Neural cell (in vitro differentiated cells): Measurements from ENCODE around the gene RIBC1.

ENCODE experiments used
- CTCF ChIP-seq: fragments of 450-650 bp; IDR thresholded peaks from 2 replicates; pipeline ENCODE4 v1.5.1; 2014; ENCODE audit warnings: antibody characterized with exemption, mild to moderate bottlenecking, moderate library complexity; ENCODE audit not compliant: poor library complexity, severe bottlenecking
- EZH2 ChIP-seq: fragments of 200-600, 300-800 bp; shearing (Covaris generic), sonication (generic); IDR thresholded peaks from 2 replicates; pipeline ENCODE4 v1.6.1; 2014; ENCODE audit warnings: antibody characterized with exemption, low read length, borderline replicate concordance, mild to moderate bottlenecking; ENCODE audit not compliant: insufficient read depth, poor library complexity, severe bottlenecking
- MXI1 ChIP-seq: fragments of 450-650 bp; conservative IDR thresholded peaks from 2 replicates; pipeline ENCODE4 v1.6.1; 2014; ENCODE audit warnings: antibody characterized with exemption, mild to moderate bottlenecking; ENCODE audit not compliant: poor library complexity, severe bottlenecking
- POLR2AphosphoS5 ChIP-seq: IDR thresholded peaks from 2 replicates; pipeline ENCODE4 v1.6.1; 2012
- SMC3 ChIP-seq: fragments of 450-650 bp; conservative IDR thresholded peaks from 2 replicates; pipeline ENCODE4 v1.6.1; 2014; ENCODE audit warnings: antibody characterized with exemption, mild to moderate bottlenecking, moderate library complexity; ENCODE audit not compliant: poor library complexity
- TAF1 ChIP-seq: IDR thresholded peaks from 2 replicates; pipeline ENCODE4 v1.6.1; 2012; ENCODE audit warnings: low read depth
- TF ChIP-seq, protein P1 (sequence below): IDR thresholded peaks from 2 replicates; pipeline ENCODE4 v1.6.1; 2012; ENCODE audit warnings: borderline replicate concordance

DNA sequence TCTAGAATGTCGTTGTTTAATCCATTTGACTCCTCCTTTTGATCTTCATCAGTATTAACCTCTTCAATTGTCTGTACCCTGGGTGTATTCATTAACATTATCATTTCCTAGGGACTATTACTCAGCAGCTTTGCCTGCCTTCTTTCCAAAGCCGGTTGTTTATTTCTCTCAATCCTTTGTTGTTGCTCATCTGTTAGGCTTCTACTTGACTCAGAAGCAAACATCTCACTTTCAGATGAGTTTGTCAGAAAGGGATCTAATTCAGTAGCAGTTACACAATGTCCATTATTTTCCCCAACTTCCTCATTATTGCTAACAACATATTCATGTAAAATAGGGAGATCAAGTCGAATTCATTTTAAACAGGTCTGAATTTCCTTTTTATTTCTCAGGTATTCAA lies 33.6 kb downstream of the RIBC1 start:
- TF ChIP-seq CTCF, result no peak
- no peak for TF ChIP-seq POLR2AphosphoS5
- TF ChIP-seq SMC3, result no peak
- TF ChIP-seq, protein P1, sequence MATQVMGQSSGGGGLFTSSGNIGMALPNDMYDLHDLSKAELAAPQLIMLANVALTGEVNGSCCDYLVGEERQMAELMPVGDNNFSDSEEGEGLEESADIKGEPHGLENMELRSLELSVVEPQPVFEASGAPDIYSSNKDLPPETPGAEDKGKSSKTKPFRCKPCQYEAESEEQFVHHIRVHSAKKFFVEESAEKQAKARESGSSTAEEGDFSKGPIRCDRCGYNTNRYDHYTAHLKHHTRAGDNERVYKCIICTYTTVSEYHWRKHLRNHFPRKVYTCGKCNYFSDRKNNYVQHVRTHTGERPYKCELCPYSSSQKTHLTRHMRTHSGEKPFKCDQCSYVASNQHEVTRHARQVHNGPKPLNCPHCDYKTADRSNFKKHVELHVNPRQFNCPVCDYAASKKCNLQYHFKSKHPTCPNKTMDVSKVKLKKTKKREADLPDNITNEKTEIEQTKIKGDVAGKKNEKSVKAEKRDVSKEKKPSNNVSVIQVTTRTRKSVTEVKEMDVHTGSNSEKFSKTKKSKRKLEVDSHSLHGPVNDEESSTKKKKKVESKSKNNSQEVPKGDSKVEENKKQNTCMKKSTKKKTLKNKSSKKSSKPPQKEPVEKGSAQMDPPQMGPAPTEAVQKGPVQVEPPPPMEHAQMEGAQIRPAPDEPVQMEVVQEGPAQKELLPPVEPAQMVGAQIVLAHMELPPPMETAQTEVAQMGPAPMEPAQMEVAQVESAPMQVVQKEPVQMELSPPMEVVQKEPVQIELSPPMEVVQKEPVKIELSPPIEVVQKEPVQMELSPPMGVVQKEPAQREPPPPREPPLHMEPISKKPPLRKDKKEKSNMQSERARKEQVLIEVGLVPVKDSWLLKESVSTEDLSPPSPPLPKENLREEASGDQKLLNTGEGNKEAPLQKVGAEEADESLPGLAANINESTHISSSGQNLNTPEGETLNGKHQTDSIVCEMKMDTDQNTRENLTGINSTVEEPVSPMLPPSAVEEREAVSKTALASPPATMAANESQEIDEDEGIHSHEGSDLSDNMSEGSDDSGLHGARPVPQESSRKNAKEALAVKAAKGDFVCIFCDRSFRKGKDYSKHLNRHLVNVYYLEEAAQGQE, result no peak
- no peak for TF ChIP-seq MXI1
- no peak for TF ChIP-seq EZH2
- TF ChIP-seq TAF1, result no peak
